Measurements from ENCODE around the gene EPHA5.

EPHA5 gene

DNA sequence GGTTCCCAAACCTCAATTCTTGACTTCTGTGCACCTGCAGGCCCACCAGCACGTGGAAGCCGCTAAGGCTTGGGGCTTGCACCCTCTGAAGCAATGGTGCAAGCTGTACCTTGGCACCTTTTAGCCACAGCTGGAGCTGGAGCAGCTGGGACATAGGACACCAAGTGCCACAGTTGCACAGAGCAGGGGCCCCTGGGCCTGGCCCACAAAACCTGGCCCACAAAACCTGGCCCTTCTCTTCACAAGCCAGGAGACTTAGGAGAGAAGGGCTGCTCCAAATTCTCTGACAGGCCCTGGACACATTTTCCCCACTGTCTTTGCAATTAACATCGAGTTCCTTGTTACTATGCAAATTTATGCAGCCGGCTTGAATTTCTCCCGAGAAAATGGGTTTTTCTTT, 197.8 kb downstream of the EPHA5 start:
- DNase-seq (ENCODE audit: low read depth): no peak
- H3K4me3 ChIP-seq (ENCODE audit: low read depth, low read length): no peak overlapping the region
- TF ChIP-seq, protein P1, sequence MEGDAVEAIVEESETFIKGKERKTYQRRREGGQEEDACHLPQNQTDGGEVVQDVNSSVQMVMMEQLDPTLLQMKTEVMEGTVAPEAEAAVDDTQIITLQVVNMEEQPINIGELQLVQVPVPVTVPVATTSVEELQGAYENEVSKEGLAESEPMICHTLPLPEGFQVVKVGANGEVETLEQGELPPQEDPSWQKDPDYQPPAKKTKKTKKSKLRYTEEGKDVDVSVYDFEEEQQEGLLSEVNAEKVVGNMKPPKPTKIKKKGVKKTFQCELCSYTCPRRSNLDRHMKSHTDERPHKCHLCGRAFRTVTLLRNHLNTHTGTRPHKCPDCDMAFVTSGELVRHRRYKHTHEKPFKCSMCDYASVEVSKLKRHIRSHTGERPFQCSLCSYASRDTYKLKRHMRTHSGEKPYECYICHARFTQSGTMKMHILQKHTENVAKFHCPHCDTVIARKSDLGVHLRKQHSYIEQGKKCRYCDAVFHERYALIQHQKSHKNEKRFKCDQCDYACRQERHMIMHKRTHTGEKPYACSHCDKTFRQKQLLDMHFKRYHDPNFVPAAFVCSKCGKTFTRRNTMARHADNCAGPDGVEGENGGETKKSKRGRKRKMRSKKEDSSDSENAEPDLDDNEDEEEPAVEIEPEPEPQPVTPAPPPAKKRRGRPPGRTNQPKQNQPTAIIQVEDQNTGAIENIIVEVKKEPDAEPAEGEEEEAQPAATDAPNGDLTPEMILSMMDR (conservative IDR thresholded peaks at IDR 0.05; ENCODE audit: low read depth, low read length): no peak

GRCh38 chr4:65467068-65467680, 203.1 kb downstream of the EPHA5 start:
- no peak for DNase-seq (ENCODE audit: low read depth)
- no peak overlapping the region for H3K4me3 ChIP-seq (ENCODE audit: low read depth, low read length)
- TF ChIP-seq, protein P1 (conservative IDR thresholded peaks at IDR 0.05; ENCODE audit: low read depth, low read length): no peak

- DNase-seq (ENCODE audit: low read depth): no peak
- H3K4me3 ChIP-seq (ENCODE audit: low read depth, low read length): no peak overlapping the region
- TF ChIP-seq, protein P1 (conservative IDR thresholded peaks at IDR 0.05; ENCODE audit: low read depth, low read length): no peak
These were observed 208.5 kb downstream of the EPHA5 start for GRCh38 chr4:65461781-65462180.

DNA sequence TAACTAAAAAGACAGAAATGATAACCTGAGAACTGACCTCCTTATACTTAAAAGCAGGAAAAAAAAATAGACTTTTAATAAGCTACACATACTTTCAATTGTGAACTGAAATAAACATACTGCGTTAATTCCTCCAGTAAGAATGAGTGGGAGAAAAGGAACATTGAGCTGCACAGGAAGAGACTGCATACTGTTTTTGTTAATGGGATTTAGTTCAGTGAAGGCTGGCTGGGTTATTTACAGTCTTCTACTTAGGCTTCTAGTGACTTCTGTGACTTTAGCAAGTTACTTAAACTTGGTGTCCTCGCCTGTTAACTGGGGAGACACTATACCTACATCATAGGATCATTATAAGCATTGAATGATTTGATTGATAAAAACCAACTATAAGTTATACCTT, 213.3 kb downstream of the EPHA5 start:
- no peak for DNase-seq (ENCODE audit: low read depth)
- TF ChIP-seq, protein P1 (conservative IDR thresholded peaks at IDR 0.05; ENCODE audit: low read depth, low read length): no peak
- H3K4me3 ChIP-seq (ENCODE audit: low read depth, low read length): no peak overlapping the region

GRCh38 chr4:65456579-65456978, 213.7 kb downstream of the EPHA5 start:
- TF ChIP-seq, protein P1 (conservative IDR thresholded peaks at IDR 0.05; ENCODE audit: low read depth, low read length): no peak
- H3K4me3 ChIP-seq (ENCODE audit: low read depth, low read length): no peak overlapping the region
- DNase-seq (ENCODE audit: low read depth): no peak

GRCh38 chr4:65453398-65453797, 216.9 kb downstream of the EPHA5 start:
- H3K4me3 ChIP-seq (ENCODE audit: low read depth, low read length): no peak overlapping the region
- DNase-seq (ENCODE audit: low read depth): no peak
- TF ChIP-seq, protein P1 (conservative IDR thresholded peaks at IDR 0.05; ENCODE audit: low read depth, low read length): no peak

GRCh38 chr4:65450899-65451298, 219.4 kb downstream of the EPHA5 start:
- no peak for DNase-seq (ENCODE audit: low read depth)
- TF ChIP-seq, protein P1 (conservative IDR thresholded peaks at IDR 0.05; ENCODE audit: low read depth, low read length): no peak
- H3K4me3 ChIP-seq (ENCODE audit: low read depth, low read length): no peak overlapping the region
